Hepatocyte (in vitro differentiated cells): ENCODE measurements around the gene TOP2B. TPM values are rescaled to one million over a fixed set of nuclear protein-coding genes. Genes with fewer than 3 reads are reported as not detected.

Experiments
- DNase-seq: peaks from one replicate; pipeline ENCODE4 v3.0.0-alpha.2; 2016; ENCODE audit warnings: low spot score
- H2AFZ ChIP-seq: fragments of 200-600 bp; sonication (generic); 2 replicates; pipeline ENCODE4 v1.6.0; 2016; ENCODE audit warnings: antibody characterized with exemption, mild to moderate bottlenecking
- H3K27ac ChIP-seq: fragments of 200-600 bp; sonication (generic); 2 replicates; pipeline ENCODE4 v1.5.1; 2016; ENCODE audit warnings: mild to moderate bottlenecking
- H3K27me3 ChIP-seq: fragments of 200-600 bp; sonication (generic); 2 replicates; pipeline ENCODE4 v1.6.1; 2016
- H3K36me3 ChIP-seq: fragments of 200-600 bp; sonication (generic); replicated peaks from 2 replicates; pipeline ENCODE4 v1.5.1; 2016; ENCODE audit warnings: low read depth; ENCODE audit not compliant: insufficient read depth
- H3K4me1 ChIP-seq: fragments of 200-600 bp; sonication (generic); 2 replicates; pipeline ENCODE4 v1.5.1; 2016; ENCODE audit warnings: mild to moderate bottlenecking, moderate library complexity; ENCODE audit not compliant: insufficient read depth
- H3K4me2 ChIP-seq: fragments of 200-600 bp; sonication (generic); 2 replicates; pipeline ENCODE4 v1.6.0; 2016
- H3K4me3 ChIP-seq: fragments of 200-600 bp; sonication (generic); 2 replicates; pipeline ENCODE4 v1.5.1; 2016; ENCODE audit warnings: mild to moderate bottlenecking
- H3K79me2 ChIP-seq: fragments of 200-600 bp; sonication (generic); 2 replicates; pipeline ENCODE4 v1.6.0; 2017; ENCODE audit warnings: mild to moderate bottlenecking
- H3K9me2 ChIP-seq: fragments of 200-600 bp; sonication (generic); replicated peaks from 2 replicates; pipeline ENCODE4 v1.6.0; 2017; ENCODE audit warnings: mild to moderate bottlenecking; ENCODE audit not compliant: insufficient read depth
- H3K9me3 ChIP-seq: fragments of 200-600 bp; sonication (generic); 2 replicates; pipeline ENCODE4 v1.5.1; 2016; ENCODE audit warnings: low read depth, mild to moderate bottlenecking
- H4K20me1 ChIP-seq: fragments of 200-600 bp; sonication (generic); 2 replicates; pipeline ENCODE4 v1.6.0; 2016; ENCODE audit warnings: mild to moderate bottlenecking; ENCODE audit not compliant: insufficient read depth, poor library complexity, severe bottlenecking
- CTCF ChIP-seq: fragments of 200-600 bp; sonication (generic); IDR thresholded peaks from 2 replicates; pipeline ENCODE4 v1.5.1; 2016; ENCODE audit warnings: antibody characterized with exemption, mild to moderate bottlenecking; ENCODE audit not compliant: poor library complexity
- EZH2 ChIP-seq: fragments of 200-600 bp; sonication (generic); IDR thresholded peaks from 2 replicates; pipeline ENCODE4 v1.6.1; 2016; ENCODE audit warnings: antibody characterized with exemption, mild to moderate bottlenecking, borderline replicate concordance
- EZH2phosphoT487 ChIP-seq: fragments of 200-600 bp; sonication (generic); IDR thresholded peaks from one replicate; pipeline ENCODE4 v1.6.1; 2018; ENCODE audit warnings: antibody characterized with exemption, mild to moderate bottlenecking, low read depth, moderate library complexity; ENCODE audit not compliant: unreplicated experiment, severe bottlenecking
- WGBS: methylation state at CpG from one replicate; pipeline ENCODE4 v1.1.6; 2016; ENCODE audit warnings: low lambda C conversion rate; ENCODE audit errors: missing lambda C conversion rate; 5-methylcytosine and 5-hydroxymethylcytosine counted together
- polyA plus RNA-seq: library from polyadenylated mRNA; unstranded; fragments of >200 nt; fragmentation: Nextera tagmentation; extraction: Ambion mirVana; gene quantifications from 2 replicates; pipeline ENCODE4 v1.2.1, GENCODE V29; 2016
- total RNA-seq: library from RNA; depleted of rRNA; stranded (reverse); fragments of >200 nt; gene quantifications from 2 replicates; pipeline ENCODE4 v1.2.3, GENCODE V29; 2014

TOP2B gene
- total and polyA plus RNA-seq, 2 experiments from 2014 or later: 49.5 to 109 TPM

DNA sequence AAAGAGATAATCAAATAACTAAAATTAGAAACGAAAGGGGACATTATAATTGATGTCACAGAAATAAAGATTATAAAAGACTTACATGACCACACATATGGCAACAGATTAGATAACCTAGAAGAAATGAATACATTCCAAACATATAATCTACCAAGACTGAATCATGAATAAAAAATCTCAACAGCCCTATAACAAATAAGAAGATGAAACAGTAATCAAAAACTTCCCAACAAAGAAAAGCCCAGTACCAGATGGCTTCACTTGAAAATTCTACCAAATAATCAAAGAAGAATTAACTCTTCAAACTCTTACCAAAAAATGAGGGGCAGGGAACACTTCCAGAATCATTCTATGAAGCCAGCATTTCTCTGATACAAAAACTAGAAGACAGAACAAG is 11.8 kb downstream of the TOP2B start:
- H3K4me3 ChIP-seq: no peak overlapping the region
- 92% methylated on average over 1 of the region's 1 CpG for WGBS
- no peaks in the 10 kb centered on the region for H3K27me3 ChIP-seq
- no peaks in the 10 kb centered on the region for H3K9me2 ChIP-seq
- DNase-seq: no peak
- H3K4me2 ChIP-seq: no peak overlapping the region
- peaks cover 6% of the 10 kb centered on the region for H3K9me3 ChIP-seq
- H3K4me1 ChIP-seq: no peaks in the 10 kb centered on the region
- TF ChIP-seq EZH2phosphoT487: no peak
- TF ChIP-seq EZH2: no peak
- TF ChIP-seq CTCF: no peak
- H2AFZ ChIP-seq: no peak overlapping the region
- peaks cover 98% of the 10 kb centered on the region for H3K79me2 ChIP-seq
- peaks cover 71% of the 10 kb centered on the region for H4K20me1 ChIP-seq
- no peaks in the 10 kb centered on the region for H3K36me3 ChIP-seq
- H3K27ac ChIP-seq: no peak overlapping the region

GRCh38 chr3:25648925-25649830 is 15.5 kb downstream of the TOP2B start:
- H3K4me1 ChIP-seq: no peaks in the 10 kb centered on the region
- no peak for DNase-seq
- TF ChIP-seq EZH2 (no peak), CTCF (no peak), EZH2phosphoT487 (no peak)
- no peak overlapping the region for H2AFZ ChIP-seq
- H3K27ac ChIP-seq: no peak overlapping the region
- no peaks in the 10 kb centered on the region for H3K36me3 ChIP-seq
- no peaks in the 10 kb centered on the region for H3K9me2 ChIP-seq
- no peak overlapping the region for H3K4me2 ChIP-seq
- peaks cover 58% of the 10 kb centered on the region for H4K20me1 ChIP-seq
- peaks cover 6% of the 10 kb centered on the region for H3K9me3 ChIP-seq
- peaks cover 99% of the 10 kb centered on the region for H3K79me2 ChIP-seq
- H3K27me3 ChIP-seq: no peaks in the 10 kb centered on the region
- 93% methylated on average over 1 of the region's 1 CpG for WGBS
- no peak overlapping the region for H3K4me3 ChIP-seq

DNA sequence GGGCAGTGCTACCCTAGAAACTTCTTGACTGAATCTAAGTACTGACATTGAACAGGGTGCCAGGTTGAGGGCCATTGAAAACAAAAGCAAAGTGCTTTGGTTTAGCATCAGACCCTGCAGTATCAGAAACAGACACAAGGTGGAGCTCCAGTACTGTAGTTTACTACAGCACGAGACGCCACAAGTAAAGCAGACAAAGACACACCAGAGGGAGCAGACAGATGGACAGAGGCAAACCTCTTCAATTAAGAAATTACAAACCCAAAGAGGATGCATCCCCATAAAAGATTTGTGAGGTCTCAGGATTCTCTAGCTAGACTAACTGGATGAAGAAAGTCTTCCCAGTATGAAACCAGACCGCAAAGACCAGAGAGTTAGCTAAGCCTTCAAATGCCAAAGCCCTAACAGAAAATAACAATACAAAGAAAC is 16.6 kb downstream of the TOP2B start:
- Histone ChIP-seq H3K27me3 (no peaks in the 10 kb centered on the region), H3K4me3 (no peak overlapping the region), H3K4me1 (no peaks in the 10 kb centered on the region), H3K4me2 (no peak overlapping the region), H3K9me3 (peaks cover 6% of the 10 kb centered on the region), H3K9me2 (no peaks in the 10 kb centered on the region), H3K27ac (peak overlapping the region; percentile 15), H3K36me3 (no peaks in the 10 kb centered on the region), H3K79me2 (peaks cover 99% of the 10 kb centered on the region), H2AFZ (no peak overlapping the region), H4K20me1 (peaks cover 49% of the 10 kb centered on the region)
- DNase-seq: peak; percentile 90
- TF ChIP-seq EZH2phosphoT487: no peak
- peak; percentile 91 for TF ChIP-seq CTCF
- 26% methylated on average over 3 of the region's 3 CpGs for WGBS
